ENCODE data around the gene IGFBP2. TPM values are rescaled to one million over a fixed set of nuclear protein-coding genes. Genes with fewer than 3 reads are reported as not detected.

Gene IGFBP2
- total and polyA plus RNA-seq, 9 of the 15 experiments (the other 6 are each of a cell fraction or from before 2014, with no cell fraction given), result 0.93 TPM; not detected in 8

DNA sequence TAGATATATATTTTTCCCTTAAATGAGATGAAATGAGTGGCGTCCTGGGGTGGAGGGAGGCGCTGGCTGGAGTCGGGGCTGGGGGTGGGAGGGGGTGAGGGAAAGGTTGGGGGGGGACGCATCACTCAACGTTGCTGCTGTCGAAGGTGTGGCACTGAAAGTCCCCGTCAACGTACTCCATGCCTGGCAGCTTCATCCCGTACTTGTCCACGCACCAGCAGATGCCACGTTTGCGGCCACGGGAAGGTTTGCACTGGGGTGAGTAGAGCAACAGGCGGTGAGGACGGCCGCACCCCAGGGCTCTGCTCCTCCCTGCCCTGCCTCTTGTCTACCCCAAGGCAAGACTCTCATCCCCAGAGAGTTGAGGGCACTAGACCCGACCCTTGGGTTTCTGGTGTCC, 43.4 kb downstream of the IGFBP2 start:
- ChIA-PET CTCF (ENCODE audit: low intra/inter-chr PET ratio) (no interaction called here), POLR2A (no interaction called here)
- Histone ChIP-seq H3K4me3 (no peak overlapping the region), H3K4me1 (replicated peaks in 1 of 2; ENCODE audit: control insufficient read depth in 2 of 2, insufficient read depth in 2 of 2, low read length in 2 of 2) (peaks cover 9 to 10% of the 10 kb centered on the region in 2 experiments), H3K36me3 (ENCODE audit: control insufficient read depth, insufficient read depth, low read length) (no peaks in the 10 kb centered on the region), H3K9me3 (replicated peaks; ENCODE audit: control insufficient read depth, insufficient read depth, low read depth, low read length) (no peaks in the 10 kb centered on the region), H3K9ac (ENCODE audit: insufficient read depth in 1 of 2, low read depth in 2 of 2, low read length in 2 of 2) (no peak overlapping the region), H3K9me1 (ENCODE audit: control insufficient read depth, insufficient read depth, low read length) (no peaks in the 10 kb centered on the region), H2AFZ (ENCODE audit: low read depth, low read length) (no peak overlapping the region), H3K4me2 (ENCODE audit: insufficient read depth, low read length) (no peak overlapping the region), H3K27me3 (ENCODE audit: control insufficient read depth in 2 of 2, insufficient read depth in 2 of 2, low read length in 2 of 2) (peaks cover 0 to 33% of the 10 kb centered on the region in 2 experiments; a peak in 2 of 5 replicates), H4K20me1 (replicated peaks; ENCODE audit: control insufficient read depth, insufficient read depth, low read length) (no peaks in the 10 kb centered on the region), H3K79me2 (ENCODE audit: control insufficient read depth, insufficient read depth, low read length) (no peaks in the 10 kb centered on the region), H3K27ac (ENCODE audit: extremely low read depth, low read depth, low read length) (no peak overlapping the region)
- ATAC-seq, result no peak
- intact Hi-C loops (cut with micrococcal nuclease), result no loop called here
- no peak for FAIRE-seq
- WGBS (ENCODE audit: insufficient coverage, low coverage, missing lambda C conversion rate), result 18% methylated on average over 10 of the region's 17 CpGs
- TF ChIP-seq CREB1 (IDR thresholded peaks at IDR 0.05), result no peak
- no peak for TF ChIP-seq CREB1 (CRISPR knock-in tag; IDR thresholded peaks at IDR 0.05)
- TF ChIP-seq, protein P1, sequence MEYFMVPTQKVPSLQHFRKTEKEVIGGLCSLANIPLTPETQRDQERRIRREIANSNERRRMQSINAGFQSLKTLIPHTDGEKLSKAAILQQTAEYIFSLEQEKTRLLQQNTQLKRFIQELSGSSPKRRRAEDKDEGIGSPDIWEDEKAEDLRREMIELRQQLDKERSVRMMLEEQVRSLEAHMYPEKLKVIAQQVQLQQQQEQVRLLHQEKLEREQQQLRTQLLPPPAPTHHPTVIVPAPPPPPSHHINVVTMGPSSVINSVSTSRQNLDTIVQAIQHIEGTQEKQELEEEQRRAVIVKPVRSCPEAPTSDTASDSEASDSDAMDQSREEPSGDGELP (CRISPR knock-in tag; IDR thresholded peaks at IDR 0.05; ENCODE audit: borderline replicate concordance), result no peak
- no peak for TF ChIP-seq SNIP1 (IDR thresholded peaks at IDR 0.05; ENCODE audit: low read depth)
- no peak for TF ChIP-seq CREM (IDR thresholded peaks at IDR 0.05; ENCODE audit: low read depth)
- TF ChIP-seq RB1 (IDR thresholded peaks at IDR 0.05; ENCODE audit: low read depth), result no peak
- no peak for TF ChIP-seq POLR2H (tag; IDR thresholded peaks at IDR 0.05; ENCODE audit: low read depth)
- no peak for TF ChIP-seq RNF2 (IDR thresholded peaks at IDR 0.05)
- no peak for TF ChIP-seq ASH1L (IDR thresholded peaks at IDR 0.05; ENCODE audit: borderline replicate concordance, low read depth, partially characterized antibody)
- TF ChIP-seq SMARCA5 (IDR thresholded peaks at IDR 0.05), result no peak
- no peak for TF ChIP-seq ETV6 (IDR thresholded peaks at IDR 0.05; ENCODE audit: borderline replicate concordance in 1 of 2, low read depth in 2 of 2, low read length in 1 of 2)
- no peak for TF ChIP-seq ETV6 (CRISPR knock-in tag; IDR thresholded peaks at IDR 0.05; ENCODE audit: borderline replicate concordance)
- TF ChIP-seq, protein P2, sequence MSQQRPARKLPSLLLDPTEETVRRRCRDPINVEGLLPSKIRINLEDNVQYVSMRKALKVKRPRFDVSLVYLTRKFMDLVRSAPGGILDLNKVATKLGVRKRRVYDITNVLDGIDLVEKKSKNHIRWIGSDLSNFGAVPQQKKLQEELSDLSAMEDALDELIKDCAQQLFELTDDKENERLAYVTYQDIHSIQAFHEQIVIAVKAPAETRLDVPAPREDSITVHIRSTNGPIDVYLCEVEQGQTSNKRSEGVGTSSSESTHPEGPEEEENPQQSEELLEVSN (IDR thresholded peaks at IDR 0.05; ENCODE audit: borderline replicate concordance in 1 of 2, extremely low read depth in 1 of 2, insufficient read depth in 1 of 2, insufficient read length in 1 of 2, low read depth in 1 of 2, low read length in 1 of 2, poor library complexity in 1 of 2, severe bottlenecking in 1 of 2), result no peak
- no peak for TF ChIP-seq RBFOX2 (IDR thresholded peaks at IDR 0.05; ENCODE audit: low read depth, low read length)
- no peak for TF ChIP-seq NR2F6 (CRISPR knock-in tag; IDR thresholded peaks at IDR 0.05)
- no peak for TF ChIP-seq ZNF274 (IDR thresholded peaks at IDR 0.05; ENCODE audit: borderline replicate concordance, low read depth, low read length)
- TF ChIP-seq ZFP1 (CRISPR knock-in tag; IDR thresholded peaks at IDR 0.05), result no peak
- in situ Hi-C loops (cut with MboI), result loop anchor here (25.0 kb wide), 1 partner anchor 1036 kb away; no protein-coding TSS in a partner anchor
- no peak for DNase-seq (ENCODE audit: extremely low read depth in 1 of 4, low spot score in 3 of 4)
- BruUV-seq (replicated peaks), result no TSS peak
